GM12865 (cell line): ENCODE measurements around the gene KRT10.

Experiments used
- DNase-seq: peaks from one replicate; pipeline ENCODE4 v3.0.0; 2010; ENCODE audit warnings: low read depth
- H3K4me3 ChIP-seq: 2 replicates; pipeline ENCODE4 v1.5.1; 2011; ENCODE audit warnings: mild to moderate bottlenecking, low read depth, low read length, control low read depth
- TF ChIP-seq, protein P1 (sequence below): IDR thresholded peaks from 2 replicates; pipeline ENCODE4 v1.5.1; 2011; ENCODE audit warnings: low read length, control low read depth, low read depth, inconsistent platforms; ENCODE audit not compliant: insufficient read depth; ENCODE audit errors: missing control alignments

The KRT10 gene

DNA sequence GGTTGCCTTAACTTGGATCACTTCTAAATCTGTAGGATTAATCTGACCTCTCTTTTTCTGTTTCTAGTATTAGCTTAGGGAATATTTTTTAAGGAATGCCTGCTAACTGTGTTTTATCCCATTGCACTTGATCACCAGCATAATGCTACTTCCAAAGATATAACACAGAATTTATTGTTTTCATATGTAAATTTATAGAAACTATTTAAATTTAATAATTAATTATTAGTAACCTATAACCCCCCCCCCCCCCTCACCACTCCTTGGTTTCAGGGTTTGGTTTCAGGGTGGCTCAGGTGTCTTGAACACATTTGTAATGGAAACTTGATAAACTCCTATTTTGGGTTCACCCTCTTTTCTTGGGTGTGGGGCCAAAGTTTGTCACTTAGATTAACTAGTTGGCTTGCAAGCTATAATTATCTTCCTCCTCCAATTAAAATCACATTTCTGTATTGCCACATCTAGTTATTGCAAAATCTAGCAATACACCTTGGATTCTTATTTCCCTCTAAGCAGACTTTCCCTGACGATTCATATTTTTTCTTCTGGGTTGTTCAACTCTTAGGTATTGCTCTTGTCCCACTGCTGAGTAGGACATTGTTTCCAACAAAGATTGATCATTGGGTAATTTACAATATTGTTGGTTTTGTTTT lies 26.3 kb upstream of the KRT10 start:
- DNase-seq = no peak
- TF ChIP-seq, protein P1, sequence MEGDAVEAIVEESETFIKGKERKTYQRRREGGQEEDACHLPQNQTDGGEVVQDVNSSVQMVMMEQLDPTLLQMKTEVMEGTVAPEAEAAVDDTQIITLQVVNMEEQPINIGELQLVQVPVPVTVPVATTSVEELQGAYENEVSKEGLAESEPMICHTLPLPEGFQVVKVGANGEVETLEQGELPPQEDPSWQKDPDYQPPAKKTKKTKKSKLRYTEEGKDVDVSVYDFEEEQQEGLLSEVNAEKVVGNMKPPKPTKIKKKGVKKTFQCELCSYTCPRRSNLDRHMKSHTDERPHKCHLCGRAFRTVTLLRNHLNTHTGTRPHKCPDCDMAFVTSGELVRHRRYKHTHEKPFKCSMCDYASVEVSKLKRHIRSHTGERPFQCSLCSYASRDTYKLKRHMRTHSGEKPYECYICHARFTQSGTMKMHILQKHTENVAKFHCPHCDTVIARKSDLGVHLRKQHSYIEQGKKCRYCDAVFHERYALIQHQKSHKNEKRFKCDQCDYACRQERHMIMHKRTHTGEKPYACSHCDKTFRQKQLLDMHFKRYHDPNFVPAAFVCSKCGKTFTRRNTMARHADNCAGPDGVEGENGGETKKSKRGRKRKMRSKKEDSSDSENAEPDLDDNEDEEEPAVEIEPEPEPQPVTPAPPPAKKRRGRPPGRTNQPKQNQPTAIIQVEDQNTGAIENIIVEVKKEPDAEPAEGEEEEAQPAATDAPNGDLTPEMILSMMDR = no peak
- H3K4me3 ChIP-seq = no peak overlapping the region

DNA sequence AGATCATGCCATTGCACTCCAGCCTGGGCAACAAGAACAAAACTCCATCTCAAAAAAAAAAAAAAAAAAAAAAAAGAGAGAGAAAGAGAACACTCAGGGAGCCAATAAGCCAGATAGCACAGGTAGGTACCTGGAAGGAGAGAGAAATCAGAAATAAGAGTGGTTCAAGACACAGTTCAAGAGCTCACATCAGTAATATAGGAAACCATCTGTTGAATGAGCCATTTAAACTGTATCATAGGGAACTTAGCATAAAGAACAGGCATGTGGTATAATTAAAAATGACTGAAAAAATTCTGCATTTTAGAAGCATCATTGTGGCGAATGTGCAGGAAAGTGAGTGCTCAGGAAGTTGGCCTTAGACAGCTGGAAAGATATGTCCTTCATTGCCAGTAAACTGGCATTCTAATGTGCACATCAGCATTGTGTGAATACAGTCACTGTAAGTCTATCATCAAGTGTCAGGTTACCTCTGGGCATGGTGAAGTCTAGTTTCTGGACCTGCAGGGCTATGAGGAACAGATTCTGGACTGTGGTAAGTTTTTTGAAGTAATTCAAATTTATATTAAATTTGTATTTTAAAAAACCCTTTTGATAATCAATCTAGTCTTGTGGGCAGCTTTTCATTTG lies 24.2 kb upstream of the KRT10 start:
- TF ChIP-seq, protein P1 = no peak
- no peak for DNase-seq
- H3K4me3 ChIP-seq = no peak overlapping the region

GRCh38 chr17:40844671-40845107 lies 22.3 kb upstream of the KRT10 start:
- TF ChIP-seq, protein P1 = no peak
- no peak for DNase-seq
- H3K4me3 ChIP-seq = no peak overlapping the region

DNA sequence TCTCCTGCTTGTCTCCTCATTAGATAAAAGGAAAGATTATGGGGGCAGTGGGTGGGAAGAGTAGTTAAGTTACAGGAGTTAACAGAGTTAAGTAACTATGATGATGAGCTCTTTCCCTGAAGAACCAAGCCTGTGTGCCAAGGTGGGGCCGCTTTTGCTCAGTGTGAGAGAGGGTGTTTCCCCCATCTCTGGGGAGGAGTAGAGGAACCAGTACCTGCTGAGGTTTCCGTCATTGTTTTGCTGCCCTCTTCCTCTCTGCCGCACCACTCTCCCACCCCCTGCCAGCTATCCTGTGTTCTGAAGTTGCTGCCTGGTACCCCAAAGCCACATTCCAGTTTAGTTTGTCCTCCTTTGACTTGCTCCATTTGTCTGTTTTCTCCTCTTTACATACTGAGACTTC lies 20.8 kb upstream of the KRT10 start:
- TF ChIP-seq, protein P1 = no peak
- H3K4me3 ChIP-seq = no peak overlapping the region
- DNase-seq = no peak

GRCh38 chr17:40841246-40841645 lies 18.8 kb upstream of the KRT10 start:
- TF ChIP-seq, protein P1 = no peak
- H3K4me3 ChIP-seq = no peak overlapping the region
- no peak for DNase-seq

GRCh38 chr17:40839194-40839593 lies 16.8 kb upstream of the KRT10 start:
- no peak for DNase-seq
- H3K4me3 ChIP-seq = no peak overlapping the region
- TF ChIP-seq, protein P1 = no peak
